GM10266 (cell line): ENCODE results near the gene GRAMD1B.

Experiments
- DNase-seq: peaks from one replicate; pipeline ENCODE4 v3.0.0; 2012; ENCODE audit errors: extremely low spot score
- CTCF ChIP-seq: IDR thresholded peaks from 2 replicates; pipeline ENCODE4 v1.5.1; 2012; ENCODE audit warnings: mild to moderate bottlenecking, low read depth; ENCODE audit not compliant: control insufficient read depth, insufficient read depth; ENCODE audit errors: missing control alignments

The GRAMD1B gene

DNA sequence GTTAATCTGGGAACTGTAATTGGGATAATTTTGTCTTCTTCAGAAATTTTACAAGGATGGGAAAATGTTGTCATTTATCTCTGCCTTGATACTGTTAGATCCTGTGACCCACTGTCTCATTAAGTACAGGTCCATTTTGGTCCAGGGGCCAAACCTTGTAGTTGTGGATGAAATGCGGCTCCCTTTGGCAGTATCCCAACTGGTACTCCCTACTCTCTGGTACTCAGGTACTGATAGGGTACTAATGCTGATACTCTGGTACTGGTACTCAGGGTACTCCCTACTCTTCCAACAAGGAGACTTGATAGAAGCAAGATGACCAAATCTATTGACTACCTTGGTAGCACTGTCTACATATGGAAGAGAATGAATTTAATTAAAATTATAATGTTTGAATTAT, 97.9 kb downstream of the GRAMD1B start:
- DNase-seq = no peak
- no peak for TF ChIP-seq CTCF

DNA sequence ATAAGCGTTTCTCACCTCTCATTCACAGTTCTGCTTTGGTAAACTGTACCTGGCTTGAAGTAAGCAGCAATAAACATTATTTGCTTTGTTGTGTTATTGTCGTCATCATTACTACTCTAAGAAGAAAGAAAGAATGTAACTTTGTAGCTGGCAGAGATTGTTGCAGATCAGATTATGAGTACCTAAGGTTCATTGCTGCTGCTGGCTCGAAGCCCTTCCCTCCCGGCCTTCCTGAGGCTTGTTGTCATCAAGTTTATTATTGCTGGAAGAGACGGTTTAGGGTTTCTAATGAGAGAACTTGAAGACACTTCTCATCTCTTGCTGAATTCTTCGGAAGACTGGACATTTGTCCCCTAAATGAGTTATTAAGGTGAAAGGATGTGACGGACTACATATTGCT, 101.3 kb downstream of the GRAMD1B start:
- no peak for TF ChIP-seq CTCF
- no peak for DNase-seq

GRCh38 chr11:123532131-123532530, 102.1 kb downstream of the GRAMD1B start:
- DNase-seq = no peak
- TF ChIP-seq CTCF = no peak

DNA sequence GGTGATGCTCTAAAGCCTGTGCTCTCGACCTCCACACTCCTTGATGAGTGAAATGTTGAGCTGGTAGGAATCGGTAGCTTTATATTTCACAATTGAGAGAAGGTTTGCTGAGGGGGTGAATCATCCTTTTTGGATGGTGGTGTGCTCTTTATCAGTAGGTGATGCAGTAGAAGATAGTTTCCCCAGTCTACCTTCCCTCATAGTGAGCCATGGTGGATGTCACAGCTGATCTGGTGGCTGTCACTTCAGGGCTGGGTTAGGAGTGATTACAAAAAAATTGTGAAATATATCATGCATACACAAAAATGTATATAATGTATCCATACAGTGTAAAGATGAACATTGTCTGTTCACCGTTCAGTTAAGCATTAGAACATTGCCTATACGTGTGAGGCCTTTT, 105.3 kb downstream of the GRAMD1B start:
- no peak for DNase-seq

GRCh38 chr11:123536690-123537437, 106.8 kb downstream of the GRAMD1B start:
- no peak for TF ChIP-seq CTCF
- no peak for DNase-seq

More for the DNA sequence above, 105.3 kb downstream of the GRAMD1B start:
- TF ChIP-seq CTCF = no peak

GRCh38 chr11:123537726-123538125, 107.7 kb downstream of the GRAMD1B start:
- no peak for TF ChIP-seq CTCF
- DNase-seq = no peak

GRCh38 chr11:123543797-123544196, 113.7 kb downstream of the GRAMD1B start:
- TF ChIP-seq CTCF = no peak
- no peak for DNase-seq
